Smooth muscle cell (in vitro differentiated cells): Measurements from ENCODE around the gene MOB3B. TPM values are rescaled to one million over a fixed set of nuclear protein-coding genes. Genes with fewer than 3 reads are reported as not detected.

Experiments
- DNase-seq: peaks from one replicate; lab custom pipeline; 2025; ENCODE audit not compliant: unreplicated experiment; lab: John Stamatoyannopoulos, UW
- H2AFZ ChIP-seq: fragments of 200-600 bp; sonication (generic); 2 replicates; pipeline ENCODE4 v1.6.0; 2016; ENCODE audit warnings: antibody characterized with exemption, low read depth, mild to moderate bottlenecking
- H3F3A ChIP-seq: fragments of 200-600 bp; sonication (generic); 2 replicates; pipeline ENCODE4 v1.6.0; 2017; ENCODE audit warnings: antibody characterized with exemption, low read depth
- H3K27ac ChIP-seq: fragments of 200-600 bp; sonication (generic); 2 replicates; pipeline ENCODE4 v1.5.1; 2016; ENCODE audit warnings: low read depth, mild to moderate bottlenecking
- H3K27me3 ChIP-seq: fragments of 200-600 bp; sonication (generic); 2 replicates; pipeline ENCODE4 v1.6.1; 2016; ENCODE audit warnings: low read depth, mild to moderate bottlenecking
- H3K36me3 ChIP-seq: fragments of 200-600 bp; sonication (generic); 2 replicates; pipeline ENCODE4 v1.5.1; 2016; ENCODE audit warnings: low read depth
- H3K4me1 ChIP-seq: fragments of 200-600 bp; sonication (generic); 2 replicates; pipeline ENCODE4 v1.5.1; 2016; ENCODE audit warnings: low read depth
- H3K4me2 ChIP-seq: fragments of 200-600 bp; sonication (generic); 2 replicates; pipeline ENCODE4 v1.6.0; 2016; ENCODE audit warnings: mild to moderate bottlenecking
- H3K4me3 ChIP-seq: fragments of 200-600 bp; sonication (generic); 2 replicates; pipeline ENCODE4 v1.5.1; 2016; ENCODE audit warnings: mild to moderate bottlenecking
- H3K79me2 ChIP-seq: fragments of 200-600 bp; sonication (generic); 2 replicates; pipeline ENCODE4 v1.6.0; 2016; ENCODE audit warnings: low read depth, mild to moderate bottlenecking
- H3K9ac ChIP-seq: fragments of 200-600 bp; sonication (generic); 2 replicates; pipeline ENCODE4 v1.6.0; 2016; ENCODE audit warnings: low read depth
- H3K9me3 ChIP-seq: fragments of 200-600 bp; sonication (generic); replicated peaks from 2 replicates; pipeline ENCODE4 v1.5.1; 2016; ENCODE audit warnings: low read depth
- H4K20me1 ChIP-seq: fragments of 200-600 bp; sonication (generic); 2 replicates; pipeline ENCODE4 v1.6.0; 2016; ENCODE audit warnings: low read depth
- CTCF ChIP-seq: fragments of 200-600 bp; sonication (generic); IDR thresholded peaks from 2 replicates; pipeline ENCODE4 v1.5.1; 2017; ENCODE audit warnings: borderline replicate concordance, mild to moderate bottlenecking, antibody characterized with exemption; ENCODE audit not compliant: insufficient read depth, poor library complexity, severe bottlenecking
- WGBS: methylation state at CpG from one replicate; pipeline ENCODE4 v1.1.7; 2016; ENCODE audit warnings: low lambda C conversion rate; 5-methylcytosine and 5-hydroxymethylcytosine counted together
- polyA plus RNA-seq: library from polyadenylated mRNA; unstranded; fragments of >200 nt; fragmentation: Nextera tagmentation; extraction: Ambion mirVana; gene quantifications from 2 replicates; pipeline ENCODE4 v1.2.1, GENCODE V29; 2016
- total RNA-seq: library from RNA; depleted of rRNA; stranded (reverse); fragments of >200 nt; gene quantifications from 2 replicates; pipeline ENCODE4 v1.2.3, GENCODE V29; 2014

Gene MOB3B
- total and polyA plus RNA-seq, 2 experiments from 2014 or later = 1.7 to 5.8 TPM

DNA sequence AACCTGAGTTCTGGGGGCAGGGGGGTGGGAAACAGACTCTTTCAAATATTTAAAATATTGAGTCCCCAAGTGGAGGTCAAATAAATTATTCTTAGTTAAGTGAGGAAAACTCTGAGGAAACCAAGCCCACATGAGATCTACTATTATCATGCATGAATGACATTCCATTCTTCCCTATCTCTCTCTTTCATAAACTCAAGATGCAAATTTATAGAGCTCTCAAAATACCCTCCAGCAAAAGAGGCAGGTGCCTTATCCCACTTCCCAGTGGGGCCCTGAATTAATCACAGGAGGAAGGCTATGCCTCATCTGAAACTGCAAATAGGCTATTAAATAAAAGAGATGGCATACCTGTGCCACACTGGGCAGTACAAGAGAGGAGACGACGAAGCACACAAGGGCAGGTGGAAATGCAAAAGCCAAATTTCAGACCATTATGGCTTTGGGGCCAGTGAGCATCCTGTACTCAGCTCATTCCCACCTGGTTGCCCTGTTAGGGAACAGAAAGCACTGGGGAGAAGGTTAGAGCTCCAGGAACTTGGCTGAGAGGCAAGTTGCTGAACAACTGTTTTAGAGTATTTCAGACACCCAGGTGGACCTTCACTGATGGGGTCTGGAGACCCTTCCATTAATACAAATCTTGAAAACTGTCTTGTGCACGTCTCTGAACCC is 130.5 kb downstream of the MOB3B start:
- no peak for DNase-seq
- peaks cover 30% of the 10 kb centered on the region for H3K27me3 ChIP-seq
- TF ChIP-seq CTCF = no peak
- H3K79me2 ChIP-seq = no peaks in the 10 kb centered on the region
- peaks cover 19% of the 10 kb centered on the region for H3K4me1 ChIP-seq
- no peak overlapping the region for H3K27ac ChIP-seq
- H3K4me2 ChIP-seq = no peak overlapping the region
- H3K36me3 ChIP-seq = no peaks in the 10 kb centered on the region
- WGBS = 73% methylated on average over 3 of the region's 3 CpGs
- no peak overlapping the region for H3K9ac ChIP-seq
- no peaks in the 10 kb centered on the region for H3F3A ChIP-seq
- H2AFZ ChIP-seq = no peak overlapping the region
- no peaks in the 10 kb centered on the region for H4K20me1 ChIP-seq
- H3K4me3 ChIP-seq = no peak overlapping the region
- H3K9me3 ChIP-seq = no peaks in the 10 kb centered on the region

DNA sequence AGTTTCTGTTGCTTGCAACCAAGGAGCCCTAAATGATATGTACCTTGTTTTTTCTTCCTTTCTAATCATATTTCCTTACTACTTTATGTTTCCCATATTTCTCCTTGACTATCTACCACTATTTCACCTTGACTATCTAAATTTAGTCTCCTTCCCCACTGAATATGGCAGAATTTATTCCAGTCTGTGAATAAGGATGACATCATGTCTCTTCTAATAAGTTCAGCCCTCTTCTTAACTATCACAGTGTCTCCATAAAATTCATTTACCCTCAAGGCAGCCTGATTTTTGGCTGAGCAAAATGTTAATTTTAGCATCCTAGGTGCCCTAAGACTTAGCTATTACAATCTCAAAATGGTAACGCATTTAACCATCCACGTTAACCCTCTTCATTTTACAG is 133.1 kb downstream of the MOB3B start:
- no peaks in the 10 kb centered on the region for H3K9me3 ChIP-seq
- H3K36me3 ChIP-seq = no peaks in the 10 kb centered on the region
- H3K27me3 ChIP-seq = peaks cover 46% of the 10 kb centered on the region
- no peak overlapping the region for H3K4me3 ChIP-seq
- no peaks in the 10 kb centered on the region for H3K79me2 ChIP-seq
- H3K4me2 ChIP-seq = no peak overlapping the region
- no peak overlapping the region for H3K27ac ChIP-seq
- no peak overlapping the region for H2AFZ ChIP-seq
- TF ChIP-seq CTCF = no peak
- peaks cover 35% of the 10 kb centered on the region for H3K4me1 ChIP-seq
- no peaks in the 10 kb centered on the region for H4K20me1 ChIP-seq
- WGBS = 85% methylated on average over 2 of the region's 2 CpGs
- no peaks in the 10 kb centered on the region for H3F3A ChIP-seq
- DNase-seq = no peak
- no peak overlapping the region for H3K9ac ChIP-seq

- no peak for TF ChIP-seq CTCF
- H3K4me1 ChIP-seq = peaks cover 35% of the 10 kb centered on the region
- no peak overlapping the region for H3K9ac ChIP-seq
- no peaks in the 10 kb centered on the region for H3K9me3 ChIP-seq
- no peak for DNase-seq
- no peaks in the 10 kb centered on the region for H3F3A ChIP-seq
- 53% methylated on average over 4 of the region's 4 CpGs for WGBS
- no peak overlapping the region for H3K4me3 ChIP-seq
- H3K4me2 ChIP-seq = no peak overlapping the region
- H4K20me1 ChIP-seq = no peaks in the 10 kb centered on the region
- H3K27ac ChIP-seq = no peak overlapping the region
- no peaks in the 10 kb centered on the region for H3K79me2 ChIP-seq
- H3K36me3 ChIP-seq = no peaks in the 10 kb centered on the region
- no peak overlapping the region for H2AFZ ChIP-seq
- H3K27me3 ChIP-seq = peaks cover 39% of the 10 kb centered on the region
Observed at GRCh38 chr9:27395484-27395921, 134.1 kb downstream of the MOB3B start.

- H3K27me3 ChIP-seq = peaks cover 32% of the 10 kb centered on the region
- peaks cover 35% of the 10 kb centered on the region for H3K4me1 ChIP-seq
- no peaks in the 10 kb centered on the region for H3K79me2 ChIP-seq
- 85% methylated on average over 3 of the region's 3 CpGs for WGBS
- H3K27ac ChIP-seq = no peak overlapping the region
- TF ChIP-seq CTCF = no peak
- no peaks in the 10 kb centered on the region for H3K9me3 ChIP-seq
- no peak overlapping the region for H3K9ac ChIP-seq
- no peak overlapping the region for H2AFZ ChIP-seq
- no peaks in the 10 kb centered on the region for H3K36me3 ChIP-seq
- no peaks in the 10 kb centered on the region for H3F3A ChIP-seq
- H3K4me2 ChIP-seq = peak overlapping the region; percentile 7
- no peaks in the 10 kb centered on the region for H4K20me1 ChIP-seq
- H3K4me3 ChIP-seq = no peak overlapping the region
- DNase-seq = no peak
Observed at GRCh38 chr9:27394826-27395201, 134.8 kb downstream of the MOB3B start.
